Activated CD8-positive, alpha-beta T cell treated with anti-CD3 and anti-CD28 coated beads, Interleukin-2, amount 10 ng/mL, durations not matched to agents 7 days and 5 days (primary cell): Measurements from ENCODE around the gene AGER. TPM values are rescaled to one million over a fixed set of nuclear protein-coding genes. Genes with fewer than 3 reads are reported as not detected.

Experiments
- ATAC-seq: fragments of 150-1000 bp; cut with Tn5 transposase; one replicate; pipeline ENCODE4 v1.10.0; 2021; ENCODE audit warnings: moderate library complexity
- CTCF ChIA-PET: fragments of 350-600 bp; sonication (Branson Sonifier 250); formaldehyde crosslinking; loops from one replicate; lab custom pipeline; 2021; ENCODE audit warnings: antibody characterized with exemption; lab: Charles Lee
- POLR2A ChIA-PET: fragments of 350-600 bp; sonication (Branson Sonifier 250); formaldehyde crosslinking; loops from one replicate; lab custom pipeline; 2021; ENCODE audit warnings: antibody characterized with exemption; lab: Charles Lee
- DNase-seq: peaks from one replicate; pipeline ENCODE4 v3.0.0-alpha.2; 2020
- H3K27ac Mint-ChIP-seq: one replicate; pipeline ENCODE4 v1.8.0; 2021; ENCODE audit warnings: mild to moderate bottlenecking, mixed read lengths
- H3K27me3 Mint-ChIP-seq: one replicate; pipeline ENCODE4 v1.8.0; 2021; ENCODE audit warnings: low read depth, mixed read lengths
- H3K36me3 Mint-ChIP-seq: one replicate; pipeline ENCODE4 v1.8.0; 2021; ENCODE audit warnings: low read depth, mixed read lengths
- H3K4me1 Mint-ChIP-seq: one replicate; pipeline ENCODE4 v1.8.0; 2021; ENCODE audit warnings: low read depth, mixed read lengths
- H3K4me3 Mint-ChIP-seq: one replicate; pipeline ENCODE4 v1.8.0; 2021; ENCODE audit warnings: mild to moderate bottlenecking, mixed read lengths
- H3K9me3 Mint-ChIP-seq: one replicate; pipeline ENCODE4 v1.8.0; 2022; ENCODE audit warnings: mixed read lengths; ENCODE audit not compliant: insufficient read depth
- total RNA-seq, 2 experiments: library from RNA; stranded (reverse); gene quantifications; one replicate each; pipeline ENCODE4 v1.2.3, GENCODE V29; 2021

The AGER gene
- total RNA-seq, 2 experiments from 2014 or later, result 27.8 to 29.9 TPM

- ChIA-PET CTCF (no interaction called here), POLR2A (interaction anchor here (0.7 kb wide), 1 partner anchor 1566 kb away, joined by 4 read pairs; no protein-coding TSS in a partner anchor)
- no peak overlapping the region for H3K4me3 Mint-ChIP-seq
- no peaks in the 10 kb centered on the region for H3K27me3 Mint-ChIP-seq
- H3K4me1 Mint-ChIP-seq, result no peaks in the 10 kb centered on the region
- H3K9me3 Mint-ChIP-seq, result no peaks in the 10 kb centered on the region
- peak overlapping the region; percentile 5 for H3K27ac Mint-ChIP-seq
- no peak for DNase-seq
- no peak for ATAC-seq
- H3K36me3 Mint-ChIP-seq, result peaks cover 40% of the 10 kb centered on the region
Measured at GRCh38 chr6:32167154-32167760, 16.8 kb downstream of the AGER start.

GRCh38 chr6:32166411-32167061, 17.5 kb downstream of the AGER start:
- H3K9me3 Mint-ChIP-seq, result no peaks in the 10 kb centered on the region
- ATAC-seq (no peak), DNase-seq (no peak)
- H3K36me3 Mint-ChIP-seq, result peaks cover 40% of the 10 kb centered on the region
- CTCF ChIA-PET, result no interaction called here
- POLR2A ChIA-PET, result interaction anchor here (1.7 kb wide), 1 partner anchor 10 kb away, joined by 6 read pairs; the partner anchor contains the start of gene AGPAT1
- no peaks in the 10 kb centered on the region for H3K4me1 Mint-ChIP-seq
- no peak overlapping the region for H3K27ac Mint-ChIP-seq
- H3K27me3 Mint-ChIP-seq, result no peaks in the 10 kb centered on the region
- no peak overlapping the region for H3K4me3 Mint-ChIP-seq

GRCh38 chr6:32164295-32164694, 19.8 kb downstream of the AGER start, which contains the start of gene EGFL8:
Gene EGFL8, plus strand, starts transcription at chr6:32164595. Its CDS starts 1,571 bp downstream, at chr6:32166166.
- POLR2A ChIA-PET, result interaction anchor here (0.5 to 1.2 kb wide), 4 partner anchors 10 to 808 kb away, joined by 3 to 5 read pairs (median 3); no protein-coding TSS in a partner anchor
- peaks cover 23% of the 10 kb centered on the region for H3K36me3 Mint-ChIP-seq
- no peaks in the 10 kb centered on the region for H3K27me3 Mint-ChIP-seq
- ATAC-seq, result no peak
- H3K4me1 Mint-ChIP-seq, result no peaks in the 10 kb centered on the region
- DNase-seq, result no peak
- CTCF ChIA-PET, result interaction anchor here (1.4 kb wide), 1 partner anchor 46 kb away, joined by 5 read pairs; no protein-coding TSS in a partner anchor
- no peak within 1 kb of the TSS for H3K4me3 Mint-ChIP-seq
- H3K27ac Mint-ChIP-seq, result no peak within 1 kb of the TSS
- no peaks in the 10 kb centered on the region for H3K9me3 Mint-ChIP-seq

- DNase-seq (no peak), ATAC-seq (no peak)
- Mint-ChIP-seq H3K27me3 (no peaks in the 10 kb centered on the region), H3K9me3 (no peaks in the 10 kb centered on the region), H3K4me3 (no peak overlapping the region), H3K36me3 (peaks cover 20% of the 10 kb centered on the region), H3K4me1 (no peaks in the 10 kb centered on the region), H3K27ac (no peak overlapping the region)
- POLR2A ChIA-PET, result interaction anchor here (0.5 to 1.2 kb wide), 3 partner anchors 9 to 808 kb away, joined by 3 to 5 read pairs (median 3); no protein-coding TSS in a partner anchor
- CTCF ChIA-PET, result interaction anchor here (1.4 kb wide), 1 partner anchor 45 kb away, joined by 5 read pairs; no protein-coding TSS in a partner anchor
Measured at GRCh38 chr6:32163559-32164258, 20.3 kb downstream of the AGER start.

GRCh38 chr6:32158052-32158451, 26.0 kb downstream of the AGER start:
- no peaks in the 10 kb centered on the region for H3K27me3 Mint-ChIP-seq
- no peak overlapping the region for H3K27ac Mint-ChIP-seq
- CTCF ChIA-PET, result interaction anchor here (0.7 to 0.8 kb wide), 2 partner anchors 10 to 37 kb away, joined by 3 to 4 read pairs; no protein-coding TSS in a partner anchor
- no peak for DNase-seq
- no peak for ATAC-seq
- POLR2A ChIA-PET, result no interaction called here
- H3K36me3 Mint-ChIP-seq, result peaks cover 11% of the 10 kb centered on the region
- peaks cover 22% of the 10 kb centered on the region for H3K4me1 Mint-ChIP-seq
- no peak overlapping the region for H3K4me3 Mint-ChIP-seq
- H3K9me3 Mint-ChIP-seq, result no peaks in the 10 kb centered on the region

- Mint-ChIP-seq H3K27me3 (no peaks in the 10 kb centered on the region), H3K4me1 (peaks cover 32% of the 10 kb centered on the region), H3K27ac (no peak overlapping the region), H3K36me3 (peaks cover 11% of the 10 kb centered on the region), H3K4me3 (no peak overlapping the region), H3K9me3 (no peaks in the 10 kb centered on the region)
- DNase-seq (no peak), ATAC-seq (no peak)
- CTCF ChIA-PET, result no interaction called here
- POLR2A ChIA-PET, result interaction anchor here (0.6 kb wide), 1 partner anchor 40 kb away, joined by 3 read pairs; no protein-coding TSS in a partner anchor
Measured at GRCh38 chr6:32156891-32157290, 27.2 kb downstream of the AGER start.

- peak; percentile 84 for ATAC-seq
- Mint-ChIP-seq H3K4me1 (peaks cover 44% of the 10 kb centered on the region), H3K4me3 (peak overlapping the region; percentile 94), H3K27ac (peak overlapping the region; percentile 89), H3K27me3 (peaks cover 15% of the 10 kb centered on the region), H3K36me3 (peaks cover 11% of the 10 kb centered on the region), H3K9me3 (no peaks in the 10 kb centered on the region)
- ChIA-PET CTCF (interaction anchor here (0.7 to 1.3 kb wide), 11 partner anchors 14 to 183 kb away, joined by 3 to 5 read pairs (median 3); partner anchors contain the start of gene DXO), POLR2A (interaction anchor here (0.9 to 1.1 kb wide), 2 partner anchors 10 to 38 kb away, joined by 3 to 5 read pairs; partner anchors contain the start of genes EGFL8 and GPSM3)
- peak; percentile 81 for DNase-seq
Measured at GRCh38 chr6:32154514-32155161, 29.4 kb downstream of the AGER start.

GRCh38 chr6:32153564-32154513, 30.2 kb downstream of the AGER start, which contains the start of gene PPT2:
Gene PPT2, plus strand, starts transcription at chr6:32154141. Its CDS starts 454 bp downstream, at chr6:32154595.
- DNase-seq, result peak; percentile 90
- Mint-ChIP-seq H3K4me1 (peaks cover 48% of the 10 kb centered on the region), H3K27me3 (peaks cover 19% of the 10 kb centered on the region), H3K36me3 (peaks cover 11% of the 10 kb centered on the region), H3K27ac (peak within 1 kb of the TSS; percentile 89), H3K9me3 (no peaks in the 10 kb centered on the region), H3K4me3 (peak within 1 kb of the TSS; percentile 94)
- ChIA-PET CTCF (interaction anchor here (1.0 to 1.3 kb wide), 7 partner anchors 13 to 66 kb away, joined by 3 to 5 read pairs (median 4); no protein-coding TSS in a partner anchor), POLR2A (interaction anchor here (0.9 to 1.1 kb wide), 2 partner anchors 10 to 38 kb away, joined by 3 to 5 read pairs; partner anchors contain the start of genes EGFL8 and GPSM3)
- ATAC-seq, result peak; percentile 65

GRCh38 chr6:32152769-32153563, 31.1 kb downstream of the AGER start:
- Mint-ChIP-seq H3K36me3 (peaks cover 7% of the 10 kb centered on the region), H3K4me1 (peaks cover 56% of the 10 kb centered on the region), H3K27ac (peak overlapping the region; percentile 62), H3K27me3 (peaks cover 27% of the 10 kb centered on the region), H3K4me3 (peak overlapping the region; percentile 48), H3K9me3 (no peaks in the 10 kb centered on the region)
- no peak for DNase-seq
- POLR2A ChIA-PET, result interaction anchor here (1.5 kb wide), 1 partner anchor 23 kb away, joined by 5 read pairs; the partner anchor contains the start of gene FKBPL
- CTCF ChIA-PET, result interaction anchor here (0.9 kb wide), 1 partner anchor 25 kb away, joined by 3 read pairs; the partner anchor contains the start of gene ATF6B
- ATAC-seq, result no peak
